HG03521 (cell line): Measurements from ENCODE around the gene TMOD2.

Experiments used
- ATAC-seq: cut with Tn5 transposase; IDR thresholded peaks from one replicate; pipeline ENCODE4 v1.9.1; 2021; ENCODE audit warnings: mild to moderate bottlenecking, moderate library complexity; ENCODE audit not compliant: unreplicated experiment

Gene TMOD2

GRCh38 chr15:51848811-51849210 is 97.4 kb downstream of the TMOD2 start:
- no peak for ATAC-seq

GRCh38 chr15:51849860-51850259 is 98.5 kb downstream of the TMOD2 start:
- ATAC-seq, result no peak

GRCh38 chr15:51853998-51854397 is 102.6 kb downstream of the TMOD2 start:
- ATAC-seq, result no peak

- ATAC-seq, result no peak
Observed at GRCh38 chr15:51855612-51856011, 104.2 kb downstream of the TMOD2 start.

- no peak for ATAC-seq
Observed at GRCh38 chr15:51856714-51857380, 105.5 kb downstream of the TMOD2 start.

- no peak for ATAC-seq
Observed at GRCh38 chr15:51861557-51862359, 110.4 kb downstream of the TMOD2 start.

- no peak for ATAC-seq
Observed at GRCh38 chr15:51863131-51863530, 111.7 kb downstream of the TMOD2 start.

- ATAC-seq, result no peak
Observed at GRCh38 chr15:51864408-51865056, 113.1 kb downstream of the TMOD2 start.

GRCh38 chr15:51865317-51865716 is 113.9 kb downstream of the TMOD2 start:
- ATAC-seq, result no peak
